Activated gamma-delta T cell (primary cell): ENCODE results near the gene TRAP1.
"Not testable (repeated sequence)": the region's sequence is repeated elsewhere in the genome, so short reads cannot be mapped to it uniquely, and the experiment has no call there.

Experiments used
- DNase-seq: peaks from one replicate; lab custom pipeline; 2025; lab: John Stamatoyannopoulos, UW

The TRAP1 gene

GRCh38 chr16:3736116-3736515 lies 18.8 kb upstream of the TRAP1 start:
- DNase-seq = no peak

GRCh38 chr16:3735541-3735940 lies 18.2 kb upstream of the TRAP1 start:
- DNase-seq = no peak

GRCh38 chr16:3734758-3735221 lies 17.5 kb upstream of the TRAP1 start:
- DNase-seq = no peak

- DNase-seq = no peak
These were observed 16.9 kb upstream of the TRAP1 start for GRCh38 chr16:3734084-3734757.

GRCh38 chr16:3732171-3732570 lies 14.8 kb upstream of the TRAP1 start:
- no peak for DNase-seq

GRCh38 chr16:3731126-3731935 lies 14.0 kb upstream of the TRAP1 start:
- DNase-seq = no peak

GRCh38 chr16:3730161-3731125 lies 13.1 kb upstream of the TRAP1 start:
- DNase-seq = no peak

- DNase-seq = no peak
These were observed 12.1 kb upstream of the TRAP1 start for GRCh38 chr16:3729161-3730112.

GRCh38 chr16:3728424-3729160 lies 11.3 kb upstream of the TRAP1 start:
- DNase-seq = no peak

GRCh38 chr16:3727806-3728381 lies 10.6 kb upstream of the TRAP1 start:
- DNase-seq = no peak

- no peak for DNase-seq
These were observed 8.8 kb upstream of the TRAP1 start for GRCh38 chr16:3726021-3726687.

GRCh38 chr16:3725276-3725675 lies 8.0 kb upstream of the TRAP1 start:
- DNase-seq = no peak

GRCh38 chr16:3722508-3722907 lies 5.2 kb upstream of the TRAP1 start:
- no peak for DNase-seq

- no peak for DNase-seq
These were observed 3.1 kb upstream of the TRAP1 start for GRCh38 chr16:3720418-3720817.

- DNase-seq = no peak
These were observed 1.3 kb upstream of the TRAP1 start for GRCh38 chr16:3718628-3719027.

GRCh38 chr16:3718019-3718391 lies 681 bp upstream of the TRAP1 start:
- no peak for DNase-seq

- DNase-seq = no peak
These were observed 491 bp downstream of the TRAP1 start for GRCh38 chr16:3716831-3717234.

GRCh38 chr16:3715430-3715829 lies 1.9 kb downstream of the TRAP1 start:
- DNase-seq = no peak

GRCh38 chr16:3714378-3714777 lies 2.9 kb downstream of the TRAP1 start:
- not testable (repeated sequence) for DNase-seq
